GM10266 (cell line): ENCODE measurements around the gene TMEM212.
"Not testable (repeated sequence)": the region's sequence is repeated elsewhere in the genome, so short reads cannot be mapped to it uniquely, and the experiment has no call there.

Experiments
- DNase-seq: peaks from one replicate; pipeline ENCODE4 v3.0.0; 2012; ENCODE audit errors: extremely low spot score
- CTCF ChIP-seq: IDR thresholded peaks from 2 replicates; pipeline ENCODE4 v1.5.1; 2012; ENCODE audit warnings: mild to moderate bottlenecking, low read depth; ENCODE audit not compliant: control insufficient read depth, insufficient read depth; ENCODE audit errors: missing control alignments

Gene TMEM212

GRCh38 chr3:171849617-171850319, 6.6 kb downstream of the TMEM212 start:
- no peak for TF ChIP-seq CTCF

GRCh38 chr3:171850320-171850959, 7.3 kb downstream of the TMEM212 start:
- TF ChIP-seq CTCF, result no peak
- no peak for DNase-seq

More at GRCh38 chr3:171849617-171850319, 6.6 kb downstream of the TMEM212 start:
- no peak for DNase-seq

GRCh38 chr3:171850960-171851659, 8.0 kb downstream of the TMEM212 start:
- DNase-seq, result no peak
- TF ChIP-seq CTCF, result no peak

- DNase-seq, result no peak
- TF ChIP-seq CTCF, result no peak
Measured at GRCh38 chr3:171851660-171852058, 8.5 kb downstream of the TMEM212 start.

GRCh38 chr3:171854649-171855305, 11.6 kb downstream of the TMEM212 start:
- TF ChIP-seq CTCF, result no peak
- DNase-seq, result no peak

- DNase-seq, result not testable (repeated sequence)
Measured at GRCh38 chr3:171858770-171859169, 15.6 kb downstream of the TMEM212 start.

GRCh38 chr3:171860830-171861535, 17.8 kb downstream of the TMEM212 start:
- TF ChIP-seq CTCF, result no peak
- DNase-seq, result no peak
